Nucleus accumbens (tissue), 56 donors: ENCODE data around the gene ANXA7.
"Not testable (repeated sequence)": the region's sequence is repeated elsewhere in the genome, so short reads cannot be mapped to it uniquely, and the experiment has no call there.

Experiments used
- DNase-seq, 56 donors: peaks; one replicate each; lab custom pipeline; 2025; lab: John Stamatoyannopoulos, UW

Gene ANXA7

GRCh38 chr10:73357166-73357565, 56.7 kb downstream of the ANXA7 start:
- DNase-seq = no peak

- DNase-seq = no peak
Observed at GRCh38 chr10:73344269-73344668, 69.6 kb downstream of the ANXA7 start.

- DNase-seq = no peak
Observed at GRCh38 chr10:73340121-73340520, 73.7 kb downstream of the ANXA7 start.

- DNase-seq = peak in 27 of 56 donors; percentile 2 to 55 (median 20)
Observed at GRCh38 chr10:73339436-73339835, 74.4 kb downstream of the ANXA7 start.

- no peak for DNase-seq
Observed at GRCh38 chr10:73338801-73339368, 75.0 kb downstream of the ANXA7 start.

- no peak for DNase-seq
Observed at GRCh38 chr10:73333202-73333601, 80.7 kb downstream of the ANXA7 start.

- DNase-seq = no peak
Observed at GRCh38 chr10:73332379-73332778, 81.5 kb downstream of the ANXA7 start.

- not testable (repeated sequence) for DNase-seq
Observed at GRCh38 chr10:73328523-73328922, 85.3 kb downstream of the ANXA7 start.

GRCh38 chr10:73325290-73325689, 88.6 kb downstream of the ANXA7 start:
- not testable (repeated sequence) for DNase-seq
